GM18870 (cell line): ENCODE data around the gene OR5B3.
"Not testable (repeated sequence)": the region's sequence is repeated elsewhere in the genome, so short reads cannot be mapped to it uniquely, and the experiment has no call there.

Source experiments
- ATAC-seq: cut with Tn5 transposase; IDR thresholded peaks from one replicate; pipeline ENCODE4 v1.9.1; 2021; ENCODE audit warnings: moderate library complexity; ENCODE audit not compliant: unreplicated experiment

The OR5B3 gene

DNA sequence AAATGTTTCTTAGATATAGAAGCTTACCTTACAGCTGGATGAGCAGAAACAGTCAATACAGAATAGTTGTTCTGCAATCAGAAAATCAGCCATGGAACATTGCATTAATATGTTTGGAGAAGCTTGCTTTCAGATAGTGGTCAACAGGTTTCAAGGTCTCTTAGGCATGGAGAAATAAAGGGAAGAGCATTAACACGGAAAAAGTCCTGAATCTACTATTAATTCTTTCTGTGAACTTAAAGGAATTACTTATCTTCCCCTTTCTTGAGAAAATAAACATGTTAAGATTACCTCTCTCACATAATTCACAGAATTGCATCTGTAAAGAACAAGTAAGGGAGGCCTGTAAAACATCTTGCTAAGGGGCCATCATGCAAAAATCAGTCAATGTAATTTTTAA is at the start of gene OR5B3:
Gene OR5B3 (minus strand): TSS at position 101 of the 400 bp plus-strand sequence. CDS start 3,465 bp downstream, outside the sequence.
- no peak for ATAC-seq

DNA sequence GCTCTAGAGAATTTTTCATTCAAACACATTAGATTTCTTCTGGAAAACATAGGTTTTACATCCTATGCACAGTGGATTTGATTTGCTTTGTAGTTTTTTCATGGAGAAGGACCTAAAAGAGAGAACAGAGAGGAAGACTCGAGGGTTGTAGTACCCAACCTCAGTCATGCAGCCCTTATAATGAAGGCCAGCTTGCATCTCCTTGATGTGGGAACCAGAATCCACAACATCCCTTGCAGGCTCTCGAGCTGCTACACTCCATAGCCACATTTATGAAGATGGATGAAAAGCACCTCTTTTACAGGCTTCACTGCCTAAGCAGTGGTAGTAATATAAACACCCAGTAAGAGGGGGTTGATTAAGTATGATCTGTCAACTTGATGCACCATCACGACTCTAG is 44.9 kb upstream of the OR5B3 start:
- no peak for ATAC-seq

DNA sequence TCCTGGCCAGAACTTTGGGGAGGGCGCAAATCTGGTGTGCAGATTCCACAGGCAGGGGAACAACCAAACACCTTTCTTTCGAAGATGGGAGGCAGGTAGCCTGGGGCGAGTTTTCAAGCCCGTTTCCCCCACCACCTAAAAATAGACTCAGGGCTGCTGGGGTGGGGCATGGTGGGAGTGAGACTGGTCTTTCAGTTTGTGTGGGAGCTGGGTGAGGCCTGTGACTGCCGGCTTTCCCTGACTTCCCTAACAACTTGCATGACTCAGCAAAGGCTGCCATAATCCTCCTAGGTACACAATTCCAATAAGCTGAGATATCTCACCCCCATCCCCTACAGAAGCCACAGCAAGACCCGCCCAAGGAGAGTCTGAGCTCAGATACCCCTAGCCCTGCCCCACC is 39.6 kb upstream of the OR5B3 start:
- no peak for ATAC-seq

DNA sequence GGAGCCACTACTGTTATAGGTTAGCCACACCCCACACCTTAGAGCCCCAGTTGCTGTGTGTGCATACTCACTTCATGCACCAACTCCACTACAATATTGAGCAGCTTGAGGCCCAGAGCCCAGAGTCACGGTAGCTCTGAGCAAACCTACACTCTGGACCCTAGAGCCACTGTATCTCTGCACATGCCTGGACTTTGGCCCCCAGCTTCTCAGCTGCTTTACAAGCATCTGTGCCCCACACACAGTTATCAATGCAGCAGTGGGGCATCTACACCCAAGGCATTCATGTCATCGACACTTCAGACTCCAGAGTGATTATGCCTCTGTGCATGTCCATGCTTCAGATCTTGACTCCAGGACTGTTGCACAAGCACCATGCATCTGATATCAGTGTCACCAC is 37.6 kb upstream of the OR5B3 start:
- no peak for ATAC-seq

DNA sequence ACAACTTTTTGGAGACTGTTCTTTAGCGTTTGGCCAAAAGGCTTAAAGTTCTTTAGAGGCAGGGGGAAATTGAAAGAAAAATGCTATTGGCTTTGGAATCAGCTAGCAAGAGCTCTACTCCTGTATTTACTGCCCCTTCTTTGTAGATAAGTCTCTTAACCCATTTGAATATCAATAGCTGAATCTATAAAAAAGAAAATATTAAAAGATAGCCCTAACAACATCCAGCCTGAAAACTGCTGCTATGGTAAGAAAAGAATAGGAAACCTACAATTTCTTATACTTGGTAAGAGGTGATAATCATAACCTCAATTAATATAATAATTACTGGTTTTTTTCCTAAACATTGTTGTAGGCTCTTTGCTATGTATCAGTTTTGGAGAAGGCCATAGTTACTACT is 35.5 kb upstream of the OR5B3 start, which contains the start of gene OR5B12:
Gene OR5B12 (minus strand): TSS at position 101 of the 400 bp plus-strand sequence. CDS start 2,085 bp downstream, outside the sequence.
- no peak for ATAC-seq

DNA sequence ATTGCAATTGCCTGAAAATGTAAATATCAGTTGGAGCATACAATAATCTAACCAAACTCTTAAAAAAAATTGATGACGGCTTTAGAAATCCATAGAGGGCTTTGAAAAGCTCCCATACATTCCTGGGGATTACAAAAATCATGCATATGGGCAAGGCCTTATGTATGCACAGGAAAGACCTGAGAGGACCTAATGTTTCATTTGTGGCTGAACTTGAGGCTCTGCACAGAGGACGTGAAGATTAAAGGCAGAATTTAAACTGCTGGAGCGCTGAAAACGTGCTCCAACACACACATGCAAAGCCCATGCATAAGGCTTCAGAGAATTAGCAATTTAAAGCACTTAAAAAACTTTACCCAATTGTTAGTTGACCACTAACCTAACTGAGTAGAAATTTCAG is 31.8 kb upstream of the OR5B3 start:
- no peak for ATAC-seq

DNA sequence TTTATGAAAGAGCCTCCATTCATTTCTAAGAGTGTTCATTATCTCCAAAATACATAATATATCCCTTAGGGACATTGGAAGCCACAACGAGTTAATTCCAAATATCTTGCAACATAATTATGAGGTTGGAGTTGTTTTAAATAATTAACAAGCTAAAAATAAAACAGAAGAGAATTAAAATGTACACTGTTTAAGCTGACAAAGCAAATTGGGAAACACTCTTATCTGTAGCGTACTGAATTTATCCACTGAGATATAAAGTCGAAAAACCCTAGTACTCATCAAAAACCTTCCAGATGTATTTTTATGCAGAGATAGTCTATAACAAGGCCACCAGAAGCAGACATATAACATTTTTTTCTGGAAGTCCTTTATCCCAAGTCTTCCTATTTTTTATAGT is 27.5 kb upstream of the OR5B3 start:
- no peak for ATAC-seq

DNA sequence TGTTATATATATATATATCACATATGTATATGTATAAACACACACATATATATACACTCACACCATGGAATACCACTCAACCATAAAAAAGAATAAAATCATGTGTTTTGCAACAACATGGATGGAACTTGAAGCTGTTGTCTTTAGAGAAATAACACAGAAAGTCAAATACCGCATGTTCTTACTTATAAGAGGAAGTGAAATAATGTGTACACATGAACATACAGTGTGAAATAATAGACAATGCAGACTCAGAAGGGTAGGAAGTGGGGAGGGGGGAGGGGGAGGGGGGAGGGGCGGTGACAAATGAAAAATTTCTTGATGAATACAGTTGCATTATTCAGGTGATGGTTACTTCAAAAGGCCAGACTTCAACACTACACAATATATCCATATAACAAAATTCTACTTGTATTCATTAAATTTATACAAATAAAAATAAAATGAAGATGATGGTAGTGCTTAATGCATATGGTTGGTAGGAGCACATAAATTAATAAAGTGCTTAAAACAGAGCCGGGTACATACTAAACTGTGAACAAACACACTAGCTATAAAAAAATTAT is 27.0 kb upstream of the OR5B3 start:
- ATAC-seq, result no peak

DNA sequence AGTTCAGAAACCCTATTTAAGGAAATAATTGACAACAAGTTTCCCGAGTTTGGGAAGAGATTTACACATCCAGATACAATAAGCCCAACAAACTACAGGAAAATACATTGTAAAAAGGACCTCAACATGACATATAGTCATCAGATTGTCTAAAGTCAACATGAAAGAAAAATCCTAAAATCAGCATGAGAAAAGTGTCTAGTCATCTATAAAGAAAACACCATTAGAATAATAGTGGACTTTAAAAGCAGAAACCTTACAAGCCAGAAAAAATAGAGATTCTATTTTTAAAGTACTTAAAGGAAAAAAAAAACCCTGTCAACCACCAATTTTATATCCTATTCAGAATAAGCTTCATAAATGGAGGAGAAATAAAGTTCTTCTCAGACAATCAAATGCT is 22.6 kb upstream of the OR5B3 start:
- ATAC-seq, result no peak

DNA sequence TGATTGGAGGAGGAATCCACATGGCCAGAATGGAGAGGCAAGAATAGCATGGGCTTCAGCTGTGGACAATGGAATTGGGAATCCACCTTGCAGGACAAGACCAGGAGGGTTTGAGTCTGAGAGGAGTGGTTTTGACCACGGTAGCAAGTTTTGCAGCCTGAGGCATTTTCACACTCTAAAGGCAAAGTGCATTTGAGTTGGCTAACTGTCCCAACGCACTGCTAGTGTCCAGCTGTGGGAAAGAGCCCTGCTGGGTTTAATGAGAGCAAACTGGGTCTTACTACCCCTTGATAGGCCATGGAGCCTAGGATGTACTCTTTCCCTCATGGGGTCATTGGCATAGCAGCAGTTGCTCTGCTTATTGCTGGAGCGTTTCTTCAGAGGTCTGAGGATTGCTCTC is 21.3 kb upstream of the OR5B3 start, which contains the start of gene OR5B2:
Gene OR5B2 (minus strand): TSS at position 101 of the 400 bp plus-strand sequence. CDS start 4,860 bp downstream, outside the sequence.
- no peak for ATAC-seq

DNA sequence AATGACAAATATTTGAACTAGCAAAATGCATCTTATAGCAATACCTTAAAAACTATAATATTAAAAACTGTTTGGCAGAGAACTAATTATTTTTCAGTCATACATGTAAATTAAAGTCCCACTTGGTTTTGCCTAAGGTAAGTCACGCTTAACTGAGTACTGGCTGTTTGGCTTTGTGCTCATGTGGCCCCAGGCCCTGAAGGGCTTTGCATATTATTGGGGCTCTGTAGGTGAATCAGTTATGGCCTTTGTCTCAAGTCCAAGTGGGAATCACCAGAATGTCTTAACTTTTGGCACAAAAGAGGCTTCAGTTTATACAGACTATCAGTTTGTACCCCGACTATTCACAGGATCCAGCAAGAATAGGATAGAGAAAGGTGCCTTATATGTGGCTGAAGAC is 7.1 kb downstream of the OR5B3 start:
- ATAC-seq, result not testable (repeated sequence)

DNA sequence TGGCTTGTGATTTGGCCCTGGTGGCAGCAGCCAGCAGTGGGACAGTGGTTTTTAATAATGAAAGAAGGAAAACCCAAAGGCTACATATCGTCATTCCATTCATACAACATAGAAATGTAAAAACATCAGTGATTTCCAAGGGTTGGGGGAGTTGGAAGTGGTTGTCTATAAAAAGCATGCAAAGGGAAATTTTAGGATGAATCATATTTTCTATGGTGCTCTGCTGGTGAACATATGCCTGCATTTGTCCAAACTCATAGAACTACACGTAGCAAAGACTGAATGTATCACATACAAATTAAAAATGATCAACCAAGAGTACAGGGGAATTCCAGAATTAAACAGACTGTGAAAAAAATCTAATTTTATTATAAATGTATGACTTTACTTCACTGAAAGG is 11.1 kb downstream of the OR5B3 start:
- no peak for ATAC-seq

DNA sequence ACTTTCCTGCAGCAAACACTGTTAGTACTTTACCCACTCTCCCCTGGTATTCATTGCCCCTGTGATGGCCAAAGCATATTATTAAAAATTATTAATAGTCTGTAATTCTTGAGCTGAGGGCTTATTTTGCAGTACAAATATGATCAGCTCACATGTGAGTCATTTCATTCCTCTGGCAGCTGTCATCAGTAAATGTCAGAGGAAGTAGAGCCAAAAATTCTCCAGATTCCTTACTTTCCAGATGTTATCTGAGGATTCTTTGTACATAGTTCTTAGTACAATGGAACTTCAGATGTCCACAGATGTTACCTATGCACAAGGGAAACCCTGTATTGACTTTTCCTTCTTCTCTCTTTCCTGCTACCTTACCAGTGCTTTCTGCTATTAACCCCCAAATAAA is 12.5 kb downstream of the OR5B3 start:
- no peak for ATAC-seq

DNA sequence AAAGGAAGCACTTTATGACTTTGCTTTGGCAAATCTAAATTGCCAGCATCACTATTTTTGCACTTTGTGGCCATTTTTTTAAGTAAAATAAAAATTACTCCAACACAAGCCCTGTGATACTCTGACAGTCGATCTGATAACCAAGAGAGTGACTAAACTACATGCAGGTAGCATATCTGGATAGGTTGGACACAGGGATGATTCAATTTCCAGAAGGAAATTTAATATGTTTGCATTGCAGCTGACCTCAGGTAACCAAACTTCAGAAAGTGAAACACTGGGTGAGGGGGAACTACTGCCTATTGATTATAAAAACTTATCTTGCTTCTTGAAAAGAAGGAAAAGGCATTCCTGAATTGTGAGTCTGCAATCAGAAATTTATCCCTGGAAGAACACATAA is 13.9 kb downstream of the OR5B3 start:
- no peak for ATAC-seq

DNA sequence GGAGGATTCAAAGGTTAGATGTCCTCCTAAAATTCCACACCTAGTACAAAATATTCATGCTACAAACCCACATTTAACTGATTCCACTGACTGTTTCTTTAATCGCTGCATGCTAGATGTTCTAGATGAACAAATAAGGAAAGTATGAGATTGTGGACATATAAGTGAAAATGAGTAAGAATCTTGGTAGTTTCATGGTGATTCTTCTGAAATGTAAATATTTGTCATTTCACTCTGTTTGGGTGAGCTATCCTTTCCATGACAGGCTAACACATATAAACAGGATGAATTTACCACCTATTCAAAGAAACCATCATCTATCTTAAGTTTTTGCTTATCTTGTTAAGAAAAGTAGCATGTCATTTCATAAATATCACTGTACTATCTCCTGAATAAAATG is 14.8 kb downstream of the OR5B3 start:
- no peak for ATAC-seq

DNA sequence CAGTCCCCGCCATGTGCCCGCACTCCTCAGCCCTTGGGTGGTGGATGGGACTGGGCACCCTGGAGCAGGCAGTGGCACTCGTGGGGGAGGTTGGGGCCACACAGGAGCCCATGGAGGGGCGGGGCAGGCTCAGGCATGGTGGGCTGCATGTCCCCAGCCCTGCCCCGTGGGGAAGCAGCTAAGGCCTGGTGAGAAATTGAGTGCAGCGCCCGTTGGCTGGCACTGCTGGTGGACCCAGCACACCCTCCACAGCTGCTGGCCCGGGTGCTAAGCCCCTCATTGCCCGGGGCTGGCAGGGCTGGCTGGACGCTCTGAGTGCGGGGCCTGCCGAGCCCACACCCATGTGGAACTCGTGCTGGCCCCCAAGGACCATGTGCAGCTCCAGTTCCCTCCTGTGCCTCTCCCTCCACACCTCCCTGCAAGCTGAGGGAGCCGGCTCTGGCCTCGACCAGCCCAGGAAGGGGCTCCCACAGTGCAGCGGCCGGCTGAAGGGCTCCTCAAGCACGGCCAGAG is 16.1 kb downstream of the OR5B3 start:
- ATAC-seq, result no peak

DNA sequence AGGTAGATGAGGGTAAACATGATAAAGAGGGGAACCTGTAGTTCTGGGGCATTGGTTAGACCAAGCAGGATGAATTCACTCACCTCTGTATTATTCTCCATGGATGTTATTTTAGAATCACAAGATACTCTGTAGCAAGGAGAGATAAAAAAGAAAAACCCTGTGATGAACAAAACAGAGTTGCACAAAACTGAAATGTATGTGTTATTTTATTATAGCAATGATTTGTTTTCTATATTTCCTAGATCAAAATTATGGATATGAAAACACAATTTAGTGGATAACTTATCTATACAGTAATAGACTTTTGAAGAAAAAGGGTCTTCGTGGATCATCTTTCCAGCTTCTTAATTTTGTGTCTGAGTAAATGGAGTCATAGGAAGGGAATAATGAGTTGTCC is 47.7 kb downstream of the OR5B3 start, which contains the start of gene OR5B17:
Gene OR5B17 (minus strand): TSS at position 101 of the 400 bp plus-strand sequence. CDS start 0 bp downstream, at position 101.
- ATAC-seq, result no peak

DNA sequence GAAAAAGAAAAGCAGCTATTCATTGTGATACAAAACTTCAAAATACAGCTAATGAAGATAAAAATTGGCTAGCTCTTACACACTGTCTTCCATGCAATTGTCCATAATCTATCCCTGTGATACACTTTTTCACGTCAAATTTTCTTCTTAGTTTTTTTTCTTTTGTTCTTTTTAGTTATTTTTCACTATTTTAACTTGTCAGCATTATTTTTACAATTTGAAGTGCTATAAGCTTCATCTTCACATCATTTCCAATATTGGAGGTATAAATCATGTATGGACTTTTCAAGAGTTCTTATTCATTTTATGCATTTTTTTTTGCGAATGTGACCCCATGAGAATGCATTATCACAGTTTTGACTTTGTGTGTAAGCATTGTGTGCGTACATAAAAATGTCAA is 51.9 kb downstream of the OR5B3 start:
- no peak for ATAC-seq
